A673 (cell line): ENCODE data around the gene CLPX.

Source experiments
- EZH2 ChIP-seq: fragments of 200-600 bp; sonication (generic); IDR thresholded peaks from 2 replicates; pipeline ENCODE4 v1.6.1; 2017; ENCODE audit warnings: borderline replicate concordance, low read depth, mild to moderate bottlenecking, mixed read lengths, antibody characterized with exemption, low read length; ENCODE audit not compliant: poor library complexity, severe bottlenecking
- TF ChIP-seq, protein P1 (sequence below): fragments of 300-800, 200-600 bp; sonication (generic); conservative IDR thresholded peaks from 2 replicates; pipeline ENCODE4 v1.5.1; 2017; ENCODE audit warnings: low read depth, mild to moderate bottlenecking, antibody characterized with exemption, low read length, moderate library complexity, mixed read lengths

DNA sequence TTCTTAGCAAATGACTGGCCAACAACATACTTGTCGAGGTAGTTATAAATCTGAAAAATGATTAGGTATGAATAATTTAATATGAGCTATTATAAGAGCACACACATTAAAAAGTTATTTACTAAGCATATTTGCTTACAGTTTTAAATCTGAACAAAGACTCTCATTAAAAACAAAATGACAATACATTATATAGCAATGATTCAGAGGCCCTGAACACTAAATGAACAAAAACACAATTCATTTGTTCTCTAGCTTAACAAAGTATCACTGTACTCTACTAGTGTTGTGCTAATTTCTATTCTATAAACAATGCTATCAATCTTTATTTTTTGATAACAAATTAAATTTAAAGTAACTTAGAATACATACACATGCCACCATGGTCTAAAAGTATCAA lies 21.0 kb downstream of the CLPX start:
- TF ChIP-seq, protein P1, sequence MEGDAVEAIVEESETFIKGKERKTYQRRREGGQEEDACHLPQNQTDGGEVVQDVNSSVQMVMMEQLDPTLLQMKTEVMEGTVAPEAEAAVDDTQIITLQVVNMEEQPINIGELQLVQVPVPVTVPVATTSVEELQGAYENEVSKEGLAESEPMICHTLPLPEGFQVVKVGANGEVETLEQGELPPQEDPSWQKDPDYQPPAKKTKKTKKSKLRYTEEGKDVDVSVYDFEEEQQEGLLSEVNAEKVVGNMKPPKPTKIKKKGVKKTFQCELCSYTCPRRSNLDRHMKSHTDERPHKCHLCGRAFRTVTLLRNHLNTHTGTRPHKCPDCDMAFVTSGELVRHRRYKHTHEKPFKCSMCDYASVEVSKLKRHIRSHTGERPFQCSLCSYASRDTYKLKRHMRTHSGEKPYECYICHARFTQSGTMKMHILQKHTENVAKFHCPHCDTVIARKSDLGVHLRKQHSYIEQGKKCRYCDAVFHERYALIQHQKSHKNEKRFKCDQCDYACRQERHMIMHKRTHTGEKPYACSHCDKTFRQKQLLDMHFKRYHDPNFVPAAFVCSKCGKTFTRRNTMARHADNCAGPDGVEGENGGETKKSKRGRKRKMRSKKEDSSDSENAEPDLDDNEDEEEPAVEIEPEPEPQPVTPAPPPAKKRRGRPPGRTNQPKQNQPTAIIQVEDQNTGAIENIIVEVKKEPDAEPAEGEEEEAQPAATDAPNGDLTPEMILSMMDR, result no peak
- no peak for TF ChIP-seq EZH2
